WTC11 (cell line): ENCODE data around the gene AARSD1. TPM values are rescaled to one million over a fixed set of nuclear protein-coding genes. Genes with fewer than 3 reads are reported as not detected.
"Not testable (repeated sequence)": the region's sequence is repeated elsewhere in the genome, so short reads cannot be mapped to it uniquely, and the experiment has no call there.

Experiments used
- ATAC-seq: fragments of 200-7000 bp; cut with Tn5 transposase; 2 replicates; pipeline ENCODE4 v1.10.0; 2021; ENCODE audit warnings: mild to moderate bottlenecking, moderate library complexity
- CTCF ChIA-PET: fragments of 300-600 bp; sonication (Branson Sonifier 250); formaldehyde crosslinking; loops from one replicate; lab custom pipeline; 2021; ENCODE audit warnings: antibody characterized with exemption; lab: Charles Lee
- POLR2A ChIA-PET: fragments of 350-600 bp; sonication (Branson Sonifier 250); formaldehyde crosslinking; loops from one replicate; lab custom pipeline; 2021; ENCODE audit warnings: antibody characterized with exemption; lab: Charles Lee
- DNase-seq: peaks from one replicate; pipeline ENCODE4 v3.0.0; 2021; ENCODE audit warnings: low spot score
- H3K27ac Mint-ChIP-seq: 2 replicates; pipeline ENCODE4 v1.8.0; 2021; ENCODE audit warnings: mixed read lengths
- H3K27me3 Mint-ChIP-seq: 2 replicates; pipeline ENCODE4 v1.8.0; 2021; ENCODE audit warnings: low read depth, mild to moderate bottlenecking, moderate library complexity, mixed read lengths
- H3K36me3 Mint-ChIP-seq: 2 replicates; pipeline ENCODE4 v1.8.0; 2021; ENCODE audit warnings: mixed read lengths
- H3K4me1 Mint-ChIP-seq: 2 replicates; pipeline ENCODE4 v1.8.0; 2022; ENCODE audit warnings: mixed read lengths
- H3K4me3 Mint-ChIP-seq: 2 replicates; pipeline ENCODE4 v1.8.0; 2021; ENCODE audit warnings: mild to moderate bottlenecking, moderate library complexity, mixed read lengths
- H3K9me3 Mint-ChIP-seq: 2 replicates; pipeline ENCODE4 v1.8.0; 2021; ENCODE audit warnings: mixed read lengths
- ATF6 ChIP-seq: sonication (generic); formaldehyde crosslinking; IDR thresholded peaks from 2 replicates; pipeline ENCODE4 v1.8.1; 2023; ENCODE audit warnings: mild to moderate bottlenecking, missing genetic modification reagents
- CREB1 ChIP-seq: sonication (generic); formaldehyde crosslinking; IDR thresholded peaks from 2 replicates; pipeline ENCODE4 v1.8.0; 2023; ENCODE audit warnings: mild to moderate bottlenecking, missing genetic modification reagents
- MXD4 ChIP-seq: fragments of 250-450 bp; sonication (Bioruptor Pico); IDR thresholded peaks from 2 replicates; pipeline ENCODE4 v1.8.0; 2021; ENCODE audit warnings: mild to moderate bottlenecking, moderate library complexity, borderline replicate concordance
- NFYB ChIP-seq: sonication (generic); formaldehyde crosslinking; conservative IDR thresholded peaks from 2 replicates; pipeline ENCODE4 v1.8.0; 2022; ENCODE audit warnings: low read depth, missing genetic modification reagents
- SP1 ChIP-seq: sonication (generic); formaldehyde crosslinking; conservative IDR thresholded peaks from 2 replicates; pipeline ENCODE4 v1.8.1; 2022; ENCODE audit warnings: missing genetic modification reagents
- TCF7 ChIP-seq: sonication (generic); formaldehyde crosslinking; IDR thresholded peaks from 2 replicates; pipeline ENCODE4 v1.8.0; 2022; ENCODE audit warnings: mild to moderate bottlenecking, low read depth, missing genetic modification reagents, moderate library complexity
- TP53 ChIP-seq: sonication (generic); formaldehyde crosslinking; IDR thresholded peaks from 2 replicates; pipeline ENCODE4 v1.8.1; 2023; ENCODE audit warnings: mild to moderate bottlenecking, missing genetic modification reagents
- ZNF532 ChIP-seq: fragments of 250-450 bp; sonication (Bioruptor Pico); IDR thresholded peaks from 2 replicates; pipeline ENCODE4 v1.9.0; 2021; ENCODE audit warnings: mild to moderate bottlenecking, borderline replicate concordance
- total RNA-seq: library from RNA; stranded (reverse); gene quantifications from 3 replicates; pipeline ENCODE4 v1.2.3, GENCODE V29; 2021
- TF ChIP-seq, protein P1 (sequence below): fragments of 250-450 bp; sonication (Bioruptor Pico); IDR thresholded peaks from 2 replicates; pipeline ENCODE4 v1.9.0; 2021; ENCODE audit warnings: mild to moderate bottlenecking
- TF ChIP-seq, protein P2 (sequence below): sonication (generic); formaldehyde crosslinking; IDR thresholded peaks from 2 replicates; pipeline ENCODE4 v1.8.0; 2022; ENCODE audit warnings: missing genetic modification reagents

AARSD1 gene
- total RNA-seq, 1 experiment from 2014 or later, result 61.5 TPM

DNA sequence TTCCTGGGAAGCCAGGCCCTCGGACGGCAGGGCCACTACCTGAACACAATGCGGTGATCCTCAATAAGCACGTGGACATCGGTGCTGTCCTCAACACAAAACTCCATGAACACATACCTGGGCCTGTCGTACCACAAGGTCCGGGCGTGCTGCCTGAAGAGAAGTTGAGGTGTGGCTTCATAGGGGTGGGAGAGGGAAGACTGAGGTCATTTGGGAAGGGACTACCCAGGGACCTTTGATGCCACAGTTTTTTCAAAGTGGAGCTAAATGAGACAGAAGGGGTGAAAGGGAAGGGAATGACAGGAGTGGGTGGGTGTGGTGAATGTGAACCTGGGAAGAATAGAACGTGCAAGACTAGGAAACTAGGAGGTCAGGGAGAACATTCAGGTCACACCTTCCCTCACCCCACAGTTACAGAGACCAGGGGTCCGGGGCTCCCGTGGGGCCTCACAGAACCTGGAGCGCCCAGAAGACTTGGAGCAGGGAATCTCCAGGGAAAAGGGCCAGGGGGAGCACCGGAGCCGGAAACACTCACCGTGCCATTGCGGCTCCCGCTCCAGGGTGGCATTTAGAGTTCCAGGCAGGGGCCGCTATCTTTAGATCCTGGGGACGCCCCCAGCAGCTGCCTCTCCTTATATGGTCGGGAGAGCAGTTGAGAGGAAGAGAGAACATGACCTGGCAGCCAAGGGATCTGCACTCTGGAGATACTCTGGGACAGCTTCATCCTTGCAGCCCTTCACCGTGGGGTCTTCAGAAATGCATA is 15.4 kb upstream of the AARSD1 start, which contains the start of gene PTGES3L (continued):
- TF ChIP-seq ZNF532 (CRISPR knock-in tag) (no peak), NFYB (CRISPR knock-in tag) (no peak), ATF6 (no peak), MXD4 (CRISPR knock-in tag) (no peak), TCF7 (CRISPR knock-in tag) (no peak), SP1 (peak; percentile 12; the same call in 1 of the 2 replicates), TP53 (CRISPR knock-in tag) (no peak)
- TF ChIP-seq, protein P1, sequence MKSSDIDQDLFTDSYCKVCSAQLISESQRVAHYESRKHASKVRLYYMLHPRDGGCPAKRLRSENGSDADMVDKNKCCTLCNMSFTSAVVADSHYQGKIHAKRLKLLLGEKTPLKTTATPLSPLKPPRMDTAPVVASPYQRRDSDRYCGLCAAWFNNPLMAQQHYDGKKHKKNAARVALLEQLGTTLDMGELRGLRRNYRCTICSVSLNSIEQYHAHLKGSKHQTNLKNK (CRISPR knock-in tag), result no peak
- TF ChIP-seq, protein P2, sequence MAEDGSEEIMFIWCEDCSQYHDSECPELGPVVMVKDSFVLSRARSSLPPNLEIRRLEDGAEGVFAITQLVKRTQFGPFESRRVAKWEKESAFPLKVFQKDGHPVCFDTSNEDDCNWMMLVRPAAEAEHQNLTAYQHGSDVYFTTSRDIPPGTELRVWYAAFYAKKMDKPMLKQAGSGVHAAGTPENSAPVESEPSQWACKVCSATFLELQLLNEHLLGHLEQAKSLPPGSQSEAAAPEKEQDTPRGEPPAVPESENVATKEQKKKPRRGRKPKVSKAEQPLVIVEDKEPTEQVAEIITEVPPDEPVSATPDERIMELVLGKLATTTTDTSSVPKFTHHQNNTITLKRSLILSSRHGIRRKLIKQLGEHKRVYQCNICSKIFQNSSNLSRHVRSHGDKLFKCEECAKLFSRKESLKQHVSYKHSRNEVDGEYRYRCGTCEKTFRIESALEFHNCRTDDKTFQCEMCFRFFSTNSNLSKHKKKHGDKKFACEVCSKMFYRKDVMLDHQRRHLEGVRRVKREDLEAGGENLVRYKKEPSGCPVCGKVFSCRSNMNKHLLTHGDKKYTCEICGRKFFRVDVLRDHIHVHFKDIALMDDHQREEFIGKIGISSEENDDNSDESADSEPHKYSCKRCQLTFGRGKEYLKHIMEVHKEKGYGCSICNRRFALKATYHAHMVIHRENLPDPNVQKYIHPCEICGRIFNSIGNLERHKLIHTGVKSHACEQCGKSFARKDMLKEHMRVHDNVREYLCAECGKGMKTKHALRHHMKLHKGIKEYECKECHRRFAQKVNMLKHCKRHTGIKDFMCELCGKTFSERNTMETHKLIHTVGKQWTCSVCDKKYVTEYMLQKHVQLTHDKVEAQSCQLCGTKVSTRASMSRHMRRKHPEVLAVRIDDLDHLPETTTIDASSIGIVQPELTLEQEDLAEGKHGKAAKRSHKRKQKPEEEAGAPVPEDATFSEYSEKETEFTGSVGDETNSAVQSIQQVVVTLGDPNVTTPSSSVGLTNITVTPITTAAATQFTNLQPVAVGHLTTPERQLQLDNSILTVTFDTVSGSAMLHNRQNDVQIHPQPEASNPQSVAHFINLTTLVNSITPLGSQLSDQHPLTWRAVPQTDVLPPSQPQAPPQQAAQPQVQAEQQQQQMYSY, result peak; percentile 62
- TF ChIP-seq, all 79 proteins: peak for 4

- ATAC-seq, H3K27me3 Mint-ChIP-seq, H3K4me1 Mint-ChIP-seq, H3K9me3 Mint-ChIP-seq, DNase-seq, H3K36me3 Mint-ChIP-seq, H3K4me3 Mint-ChIP-seq, POLR2A ChIA-PET, H3K27ac Mint-ChIP-seq: not testable (repeated sequence)
- CTCF ChIA-PET, result interaction anchor here (1.8 kb wide), 1 partner anchor 22 kb away, joined by 4 read pairs; the partner anchor contains the start of gene RPL27
Measured at GRCh38 chr17:42975701-42976100, 11.4 kb upstream of the AARSD1 start.

DNA sequence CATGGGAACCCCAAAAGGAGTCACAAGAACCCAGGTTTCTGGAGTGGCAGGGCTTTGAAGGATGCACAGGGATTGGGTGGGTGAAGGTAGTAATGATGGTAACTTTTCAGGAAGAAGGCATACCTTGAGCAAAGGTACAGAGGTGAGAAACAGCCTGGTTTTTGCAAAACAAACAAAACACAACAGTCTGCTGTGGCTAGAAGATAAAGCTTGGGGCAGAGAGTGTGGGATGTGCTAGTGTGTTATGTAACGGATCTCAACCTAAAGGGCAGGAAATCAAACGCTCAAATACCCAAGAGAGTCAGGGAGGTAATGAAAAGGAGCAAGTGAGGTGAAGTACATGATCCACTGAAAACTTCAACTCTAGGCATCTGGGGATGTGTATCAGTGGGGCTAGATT is 11.0 kb upstream of the AARSD1 start:
- DNase-seq (no peak), ATAC-seq (no peak)
- no peak overlapping the region; the same call in 1 of the 2 replicates for H3K27ac Mint-ChIP-seq
- 0 out of 2 replicates have a peak, but pooled peaks cover 3% of the 10 kb centered on the region for H3K36me3 Mint-ChIP-seq
- POLR2A ChIA-PET, result no interaction called here
- no peak overlapping the region for H3K4me3 Mint-ChIP-seq
- H3K27me3 Mint-ChIP-seq, result peaks cover 4% of the 10 kb centered on the region; the same call in 1 of the 2 replicates
- no peak for TF ChIP-seq CREB1 (CRISPR knock-in tag)
- TF ChIP-seq, all 79 proteins: peak for 0
- CTCF ChIA-PET, result interaction anchor here (1.8 kb wide), 1 partner anchor 23 kb away, joined by 4 read pairs; the partner anchor contains the start of gene RPL27
- Mint-ChIP-seq H3K4me1 (peaks cover 8% of the 10 kb centered on the region), H3K9me3 (no peaks in the 10 kb centered on the region)

DNA sequence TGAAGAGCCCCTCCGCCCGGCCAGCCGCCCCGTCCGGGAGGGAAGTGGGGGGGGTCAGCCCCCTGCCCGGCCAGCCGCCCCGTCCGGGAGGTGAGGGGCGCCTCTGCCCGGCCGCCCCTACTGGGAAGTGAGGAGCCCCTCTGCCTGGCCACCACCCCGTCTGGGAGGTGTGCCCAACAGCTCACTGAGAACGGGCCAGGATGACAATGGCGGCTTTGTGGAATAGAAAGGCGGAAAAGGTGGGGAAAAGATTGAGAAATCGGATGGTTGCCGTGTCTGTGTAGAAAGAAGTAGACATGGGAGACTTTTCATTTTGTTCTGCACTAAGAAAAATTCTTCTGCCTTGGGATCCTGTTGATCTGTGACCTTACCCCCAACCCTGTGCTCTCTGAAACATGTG is 9.1 kb upstream of the AARSD1 start:
- DNase-seq, ATAC-seq, H3K4me1 Mint-ChIP-seq, H3K4me3 Mint-ChIP-seq, H3K27me3 Mint-ChIP-seq, POLR2A ChIA-PET, CTCF ChIA-PET, H3K36me3 Mint-ChIP-seq, H3K27ac Mint-ChIP-seq, H3K9me3 Mint-ChIP-seq: not testable (repeated sequence)
